Left forelimb (tissue), 1 donor: ENCODE results near the gene MOB3B.

Experiments used
- DNase-seq: peaks from one replicate; pipeline ENCODE4 v3.0.0-alpha.2; 2018; ENCODE audit warnings: low spot score

Gene MOB3B

DNA sequence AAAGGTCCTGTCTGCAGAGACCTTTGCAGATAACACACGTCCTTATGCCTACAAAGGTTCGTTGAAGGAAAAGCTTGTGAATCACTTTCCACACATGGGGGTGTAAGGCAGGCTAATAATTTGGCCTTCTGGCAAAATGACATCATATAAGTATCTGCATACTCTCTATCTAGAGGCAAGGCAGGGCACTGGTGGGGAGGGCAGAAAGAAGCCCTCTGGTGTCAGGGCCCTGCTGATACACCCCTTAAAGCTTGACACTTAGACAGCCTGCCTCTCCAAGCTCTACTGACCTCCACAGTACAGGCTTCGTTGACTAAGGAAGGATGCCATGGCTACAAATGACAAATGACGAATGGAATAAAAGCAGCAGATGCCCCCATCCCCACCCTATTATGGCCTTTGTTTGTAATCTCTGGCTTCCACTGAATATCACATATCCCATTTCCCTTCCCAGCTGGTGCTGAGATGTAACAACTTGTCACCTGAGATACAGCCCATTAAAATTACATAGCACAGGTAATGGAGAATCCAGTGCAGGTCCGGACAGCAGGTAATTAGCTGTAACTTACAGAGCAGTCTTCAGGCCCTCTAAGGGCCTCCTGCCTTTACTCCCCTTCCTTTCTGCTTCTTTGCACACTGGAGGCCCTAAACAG is 82.5 kb downstream of the MOB3B start:
- no peak for DNase-seq

DNA sequence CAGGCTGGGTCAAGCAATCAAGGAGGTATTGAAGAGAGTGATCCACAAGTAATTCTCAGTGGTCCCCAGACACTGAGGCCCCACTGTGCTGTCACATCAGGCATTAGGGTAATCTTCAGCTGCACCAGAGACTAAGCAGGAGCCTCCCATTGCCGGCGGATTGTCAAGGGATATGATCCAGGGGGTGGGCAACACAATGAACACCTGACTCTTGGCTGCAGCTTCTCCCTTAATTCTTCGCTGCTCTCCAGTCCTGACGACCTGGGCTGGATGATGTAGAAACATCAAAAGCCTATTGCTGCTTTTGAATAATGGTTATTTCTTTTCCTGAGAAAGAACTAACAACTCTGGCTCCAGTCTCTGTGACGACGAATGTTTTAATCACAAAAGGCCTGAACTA is 83.9 kb downstream of the MOB3B start:
- no peak for DNase-seq

DNA sequence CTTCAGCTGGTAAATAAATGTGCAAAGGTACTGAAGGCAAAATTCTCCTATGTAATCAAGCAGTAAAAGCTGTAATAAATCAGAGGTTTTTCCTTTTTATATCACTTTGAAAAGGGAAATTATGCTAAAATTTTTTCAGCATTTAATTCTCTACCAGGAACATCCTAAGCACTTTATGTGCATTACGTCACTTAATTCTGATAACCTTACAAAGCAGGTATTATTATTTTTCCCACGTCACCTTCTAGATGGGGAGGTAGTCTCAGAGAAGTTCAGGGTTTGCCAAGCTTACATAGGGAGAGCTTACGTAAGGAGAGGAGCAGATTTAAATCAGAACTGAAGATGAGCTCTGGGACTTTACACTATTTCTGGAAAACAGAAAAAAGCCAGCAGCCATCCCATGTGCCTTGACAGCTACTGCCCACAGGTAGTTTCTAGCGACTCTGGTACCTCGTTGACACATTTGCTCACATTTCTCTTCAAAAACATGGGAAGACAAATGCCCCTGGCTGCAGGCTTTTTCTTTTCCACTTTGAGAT is 84.5 kb downstream of the MOB3B start:
- DNase-seq: no peak

DNA sequence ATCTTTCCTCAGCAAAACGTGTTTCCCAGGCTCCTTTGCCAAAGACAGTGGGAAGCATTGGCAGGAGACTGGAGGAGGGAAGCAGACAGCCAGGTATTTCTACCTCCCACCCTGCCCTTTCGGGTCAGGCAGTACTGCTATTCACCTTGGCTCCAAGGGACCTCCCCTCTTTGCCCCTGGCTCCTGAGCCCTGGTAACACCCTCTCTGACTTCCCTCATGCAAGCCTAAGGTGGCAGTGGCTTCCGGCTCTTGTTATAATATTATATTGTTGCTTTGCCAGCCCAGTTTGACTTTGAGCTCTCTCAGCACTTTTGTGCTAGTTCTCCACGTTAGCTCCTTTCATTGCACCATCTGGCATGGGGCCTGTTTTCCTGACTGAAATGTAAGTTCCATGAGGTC is 87.2 kb downstream of the MOB3B start:
- no peak for DNase-seq

DNA sequence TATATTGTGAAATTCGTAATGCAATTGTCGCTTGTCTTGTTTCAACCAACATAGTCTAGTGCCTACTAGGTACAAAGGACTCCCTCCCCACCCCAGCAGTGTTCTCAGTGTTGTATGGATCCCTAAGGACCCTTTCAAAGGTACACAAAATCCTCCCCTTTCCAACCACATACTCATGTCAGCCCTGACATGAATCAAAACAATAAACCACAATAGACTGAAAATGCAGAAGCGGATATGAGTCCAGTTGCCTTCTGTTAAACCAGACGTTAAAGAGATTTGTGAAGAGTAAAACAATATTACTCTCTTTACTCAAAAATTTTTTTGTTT is 87.9 kb downstream of the MOB3B start:
- no peak for DNase-seq

DNA sequence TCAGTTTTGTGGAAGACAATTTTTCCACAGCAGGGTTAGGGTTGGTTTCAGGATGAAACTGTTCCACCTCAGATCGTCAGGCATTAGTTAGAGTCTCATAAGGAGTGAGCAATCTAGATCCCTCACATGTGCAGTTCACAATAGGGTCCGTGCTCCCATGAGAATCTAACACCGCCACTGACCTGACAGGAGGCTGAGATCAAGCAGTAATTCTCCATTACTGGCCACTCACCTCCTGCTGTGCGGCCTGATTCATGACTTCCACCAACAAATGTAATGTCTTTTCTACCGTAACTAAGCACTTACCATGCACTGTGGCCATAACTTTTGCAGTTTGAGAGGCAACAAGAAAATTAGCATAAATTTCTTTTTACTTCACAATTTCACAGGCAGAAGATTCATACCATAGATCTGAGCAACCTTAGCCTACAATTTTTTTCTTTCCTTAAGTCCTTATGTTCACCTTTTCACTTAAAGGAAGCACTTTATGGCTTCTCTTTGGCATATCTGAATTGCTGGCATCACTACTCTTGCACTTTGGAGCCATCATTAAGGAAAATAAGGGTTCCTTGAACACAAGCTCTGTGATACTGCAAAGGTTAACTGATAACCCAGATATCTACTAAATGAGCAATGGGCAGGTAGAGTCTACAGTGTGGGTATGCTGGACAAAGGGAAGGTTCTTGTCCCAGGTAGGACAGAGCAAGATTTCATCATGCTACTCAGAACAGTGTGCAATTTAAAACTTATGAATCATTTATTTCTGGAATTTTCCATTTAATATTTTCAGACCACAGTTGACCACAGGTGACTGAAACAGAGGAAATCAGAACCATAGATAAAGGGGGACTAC is 88.5 kb downstream of the MOB3B start:
- no peak for DNase-seq

DNA sequence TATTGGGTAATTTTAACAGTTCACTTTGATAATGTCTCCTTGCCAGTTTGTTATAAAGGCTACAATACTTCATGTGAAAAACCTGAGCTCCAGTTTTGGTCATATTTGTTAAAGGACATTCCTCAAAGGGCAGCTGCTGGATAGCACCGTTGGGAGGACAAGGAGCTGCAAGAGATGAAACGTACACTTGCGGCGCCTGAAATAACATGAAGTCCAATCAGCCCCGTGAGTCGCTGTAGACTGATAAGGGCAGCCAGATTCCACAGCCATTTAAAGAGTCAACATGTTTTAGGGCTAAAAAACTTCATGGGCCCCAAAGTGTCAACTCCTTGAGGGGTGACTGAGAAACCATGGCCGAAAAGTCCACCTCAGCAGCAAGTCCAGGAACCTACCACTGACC is 91.1 kb downstream of the MOB3B start:
- no peak for DNase-seq

DNA sequence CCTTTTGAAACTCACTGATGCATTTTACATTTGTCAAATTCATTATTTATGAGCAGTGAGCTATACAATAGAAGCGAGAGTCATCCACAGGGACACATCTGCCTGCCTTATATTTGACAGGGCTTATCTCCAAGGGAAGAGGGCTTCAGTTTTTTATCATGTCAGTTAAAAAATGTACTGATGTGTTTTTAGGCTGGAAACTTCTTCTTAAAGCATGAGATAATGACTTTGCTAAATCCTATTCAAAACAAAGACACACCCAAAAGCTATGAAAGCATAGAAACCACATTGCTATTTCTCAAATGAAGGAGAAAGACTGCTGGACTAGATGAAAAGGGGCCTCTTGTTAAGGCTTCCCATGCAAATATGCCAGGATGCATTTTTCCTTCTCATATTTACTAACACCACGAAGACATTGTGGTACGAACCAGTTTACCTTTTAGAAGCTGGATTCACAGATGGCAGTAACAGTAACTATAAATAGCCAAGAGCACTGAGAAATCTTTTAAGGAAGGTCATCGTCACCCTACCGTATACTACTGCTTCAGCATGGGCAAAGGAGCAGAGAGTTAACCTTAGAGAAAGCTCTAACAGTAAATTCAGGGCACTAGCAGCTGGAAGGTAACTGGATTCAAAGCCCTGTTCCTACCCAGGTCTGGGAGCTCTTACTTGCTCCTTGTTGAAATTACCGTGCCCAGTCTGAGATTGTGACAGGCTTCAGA is 91.8 kb downstream of the MOB3B start:
- no peak for DNase-seq

DNA sequence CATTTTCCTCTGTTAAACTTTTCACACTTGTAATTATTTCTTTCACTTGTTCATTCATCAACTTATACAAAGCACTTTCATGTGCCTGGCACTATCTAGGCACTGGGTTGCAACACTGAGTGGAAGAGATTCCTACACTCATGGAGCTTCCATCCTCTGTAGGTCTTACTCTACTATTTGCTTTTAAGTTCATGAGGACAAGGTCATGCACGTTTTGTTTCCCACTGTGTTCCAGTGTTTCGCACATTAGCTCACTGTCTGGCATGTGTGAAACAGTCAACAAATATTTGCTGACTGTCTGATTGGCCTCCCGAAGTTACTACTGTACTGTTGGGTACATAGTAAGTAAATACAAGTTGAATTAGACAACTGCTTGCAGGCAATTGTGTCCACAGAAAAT is 93.4 kb downstream of the MOB3B start:
- DNase-seq: no peak

DNA sequence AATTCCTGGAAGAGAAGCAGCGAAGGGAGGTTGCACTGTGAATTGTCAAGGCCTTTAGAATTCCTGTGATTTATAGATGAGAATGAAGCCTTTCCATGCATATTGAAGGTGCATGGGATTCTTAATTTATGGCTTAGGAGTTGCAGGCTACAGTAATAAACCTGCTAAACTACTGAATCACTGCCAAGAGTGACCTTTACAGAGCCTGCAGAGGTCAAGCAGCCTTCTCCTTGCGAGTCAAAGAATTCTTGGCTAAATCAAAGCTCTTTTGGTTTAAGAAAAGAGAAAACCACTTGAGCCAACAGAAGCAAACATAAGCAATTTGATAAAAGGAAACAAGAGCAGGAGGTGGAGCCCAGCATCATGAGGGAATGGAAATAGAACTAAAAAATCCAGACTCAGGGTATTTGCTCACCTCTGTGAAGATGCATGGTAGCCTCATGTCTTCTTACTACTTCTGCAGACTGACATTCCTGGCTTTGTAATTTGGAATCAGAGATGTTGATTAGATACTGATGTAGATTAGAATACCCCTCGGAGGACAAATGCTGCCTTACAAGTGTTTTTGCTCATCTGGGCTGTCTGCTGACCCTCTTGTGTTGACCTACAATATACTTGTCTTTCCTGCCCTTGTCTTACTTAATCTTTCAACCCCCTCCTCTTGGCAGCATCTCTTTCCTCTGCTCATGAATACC is 95.8 kb downstream of the MOB3B start:
- DNase-seq: no peak

DNA sequence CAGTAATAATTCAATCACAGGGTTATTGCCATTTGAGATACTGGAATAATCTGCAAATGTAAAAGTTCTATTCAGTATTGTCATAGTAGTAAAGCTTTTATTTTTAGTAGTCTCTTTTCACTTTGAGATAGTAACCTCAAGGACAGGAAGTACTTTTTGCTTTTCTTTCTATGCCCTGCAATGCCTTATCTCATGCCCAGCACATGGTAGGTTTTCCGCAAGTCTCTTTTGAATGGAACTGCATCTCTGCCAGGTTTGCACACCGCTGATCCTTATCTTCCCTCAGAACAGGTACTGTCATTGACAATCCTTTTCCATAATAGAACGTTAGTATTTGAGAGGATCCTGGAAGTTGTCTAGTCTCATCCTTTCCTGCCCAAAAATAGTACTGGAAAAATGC is 97.3 kb downstream of the MOB3B start:
- no peak for DNase-seq

DNA sequence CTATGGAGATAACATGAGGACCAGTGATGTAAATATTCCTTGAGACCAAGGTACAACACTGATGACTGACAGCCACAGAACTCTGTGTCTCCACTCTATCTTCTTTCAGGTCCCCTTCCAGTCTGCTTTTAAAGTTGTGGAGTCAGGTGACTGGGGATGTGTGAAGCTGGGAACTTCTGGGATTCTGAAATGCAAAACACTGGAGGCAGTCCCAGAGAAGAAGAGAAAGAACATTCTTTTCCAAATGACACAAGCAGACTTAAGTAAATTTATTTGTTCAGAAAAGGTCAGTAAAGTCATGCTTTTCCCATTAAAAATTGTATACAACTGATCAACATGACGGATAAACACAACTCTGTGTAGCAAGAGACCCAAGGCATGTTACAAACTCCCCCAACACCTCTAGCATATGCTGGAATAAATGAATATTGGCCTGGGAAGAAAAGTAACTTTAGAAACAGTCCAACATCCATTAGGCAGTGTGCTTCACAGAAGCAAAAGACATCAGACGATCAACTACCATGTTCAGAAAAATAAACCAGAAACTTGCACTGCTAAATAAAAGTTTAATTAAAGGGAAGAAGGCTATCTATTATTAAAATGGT is 98.0 kb downstream of the MOB3B start:
- DNase-seq: no peak

DNA sequence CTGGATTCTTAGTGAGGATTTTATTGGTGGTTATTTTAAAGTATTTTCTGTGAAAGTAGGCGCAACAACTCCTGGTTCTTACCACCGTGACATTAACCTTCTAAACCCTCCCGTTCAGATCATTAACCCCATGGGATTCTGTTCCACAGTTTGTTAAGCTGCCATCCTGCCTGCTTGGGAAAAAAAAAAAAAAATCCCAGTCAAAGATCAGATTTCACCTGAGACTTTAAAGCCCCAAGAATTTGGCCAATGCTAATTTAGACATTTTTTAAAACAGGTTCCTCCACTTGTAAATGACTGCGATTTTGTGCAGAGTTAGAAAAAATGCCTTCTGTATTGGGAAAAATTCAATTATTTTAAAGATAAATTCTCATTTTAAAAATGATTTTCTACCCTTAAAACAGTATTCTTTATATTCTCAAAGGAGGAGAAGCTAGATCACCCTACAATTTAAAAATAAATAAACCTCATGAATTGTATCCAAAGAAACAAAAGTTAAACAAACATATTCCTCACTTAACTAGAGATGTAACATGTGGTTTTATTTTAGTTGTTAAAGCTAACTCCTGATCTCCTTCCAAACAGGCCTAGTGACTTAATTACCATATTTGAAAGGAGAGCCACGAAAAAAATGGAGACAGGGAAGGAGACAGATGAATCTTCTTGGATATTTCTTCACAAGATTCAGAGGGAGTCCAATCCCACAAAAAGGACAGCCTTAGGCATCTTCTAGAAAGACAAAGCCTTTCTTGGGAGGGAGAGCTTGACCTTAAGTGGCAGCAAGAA is 98.7 kb downstream of the MOB3B start:
- DNase-seq: no peak

DNA sequence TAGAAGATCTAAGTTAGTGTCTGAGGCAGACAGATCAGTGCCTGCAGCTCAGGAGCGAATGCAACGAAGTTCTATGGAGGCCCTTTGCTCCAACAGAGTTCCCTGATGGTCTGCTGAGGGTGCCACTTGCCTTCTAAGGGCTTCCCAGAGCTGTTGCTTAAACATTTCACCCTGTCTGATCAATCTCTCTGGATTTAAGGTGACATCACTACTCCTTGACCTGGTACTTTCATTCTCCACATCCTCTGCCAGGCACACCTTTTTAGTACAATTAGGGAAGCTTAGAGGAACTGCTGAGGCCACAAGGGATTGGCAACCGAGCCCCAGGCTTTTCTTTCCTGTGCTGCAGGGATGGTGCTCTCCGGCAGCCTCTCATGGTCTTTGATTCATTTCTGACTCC is 99.7 kb downstream of the MOB3B start:
- no peak for DNase-seq

DNA sequence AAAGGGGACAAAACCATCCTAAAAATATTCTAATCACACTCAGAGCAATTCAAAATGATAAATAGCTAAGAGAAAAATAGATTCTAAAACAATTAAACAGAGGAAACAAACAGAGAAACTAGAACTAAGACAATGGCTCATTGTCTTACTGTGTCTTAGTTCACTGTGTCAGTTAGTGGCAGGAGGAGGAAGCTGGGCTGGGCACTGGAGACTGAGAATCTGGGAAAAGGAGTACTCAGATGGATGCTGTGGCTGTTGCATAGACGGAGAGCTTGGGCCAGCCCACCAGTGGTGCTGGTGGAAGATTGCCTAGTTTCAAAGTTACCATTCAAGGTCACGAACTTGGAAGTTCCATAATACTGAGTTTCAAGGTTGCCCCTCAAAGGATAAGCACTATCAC is 100.2 kb downstream of the MOB3B start:
- DNase-seq: no peak

DNA sequence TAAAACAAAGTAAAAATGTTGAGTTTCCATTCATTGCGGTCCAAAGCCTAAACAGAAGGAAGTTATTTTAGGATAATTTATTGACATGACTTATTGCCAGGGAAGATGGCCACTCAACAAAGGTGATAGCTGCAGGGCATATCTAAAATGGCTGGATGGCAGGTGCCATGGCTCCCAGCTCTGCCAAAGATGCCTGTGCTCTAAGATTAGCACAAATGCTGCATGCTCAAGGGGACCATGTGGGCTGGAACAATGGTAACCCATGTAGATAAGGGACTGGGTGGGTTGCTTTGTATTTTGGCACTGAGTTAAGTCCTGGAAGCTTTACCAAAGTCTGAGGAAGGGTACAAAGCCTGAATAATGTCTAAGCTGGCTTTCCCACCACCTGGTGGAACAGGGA is 101.1 kb downstream of the MOB3B start:
- no peak for DNase-seq

DNA sequence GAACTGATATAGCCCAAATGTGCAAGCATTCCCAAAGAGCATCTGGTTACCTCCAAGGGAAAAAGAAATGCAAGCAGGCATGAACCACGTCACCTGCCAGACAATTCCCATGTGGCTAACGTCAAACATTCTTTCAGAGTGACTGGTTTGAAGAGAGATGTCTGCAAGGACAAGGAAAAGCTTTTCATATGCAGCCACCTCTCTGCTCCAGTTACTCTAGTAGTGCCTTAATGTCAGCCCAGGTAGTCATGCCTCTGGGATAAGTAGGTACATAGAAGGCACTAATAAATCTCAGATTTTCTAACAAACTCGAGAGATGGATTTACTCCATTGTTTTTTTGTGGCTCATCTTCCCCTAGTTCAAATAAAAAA is 102.4 kb downstream of the MOB3B start:
- no peak for DNase-seq

DNA sequence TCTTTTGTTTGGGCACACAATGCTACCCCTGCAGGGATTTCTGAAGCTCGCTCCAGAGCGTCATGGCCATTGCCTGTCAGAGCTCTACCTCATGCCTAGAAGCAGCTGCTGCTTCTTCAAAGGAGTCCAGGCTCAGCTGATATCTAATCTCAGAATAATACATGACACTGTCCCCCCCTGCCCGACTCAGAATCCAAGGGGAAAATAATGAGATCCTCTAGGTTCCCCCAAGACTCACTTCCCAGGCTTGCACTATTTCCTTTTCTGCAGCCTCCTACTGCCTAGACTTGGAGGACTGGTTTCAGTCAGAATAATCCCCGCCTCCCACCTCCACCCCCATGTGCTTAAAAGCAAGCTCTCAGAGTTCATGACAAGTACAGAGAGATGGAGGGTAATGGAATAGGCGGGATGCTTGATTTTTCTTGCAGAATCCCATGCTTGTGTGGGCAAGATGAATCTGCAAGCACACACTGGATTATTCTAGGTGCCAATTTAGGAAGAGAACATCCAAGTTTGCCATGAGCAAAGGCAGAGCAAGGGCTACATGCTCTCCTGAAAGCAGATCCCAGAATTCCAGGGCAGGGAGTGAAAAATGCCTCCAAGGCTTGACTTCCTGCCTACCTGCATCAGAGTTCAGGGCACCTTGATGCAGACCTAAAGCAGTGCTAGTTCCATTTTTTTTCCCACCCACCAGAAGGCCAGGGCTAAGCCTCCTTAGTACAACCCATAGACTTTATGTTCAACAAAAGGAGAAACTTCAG is 102.9 kb downstream of the MOB3B start:
- DNase-seq: no peak

DNA sequence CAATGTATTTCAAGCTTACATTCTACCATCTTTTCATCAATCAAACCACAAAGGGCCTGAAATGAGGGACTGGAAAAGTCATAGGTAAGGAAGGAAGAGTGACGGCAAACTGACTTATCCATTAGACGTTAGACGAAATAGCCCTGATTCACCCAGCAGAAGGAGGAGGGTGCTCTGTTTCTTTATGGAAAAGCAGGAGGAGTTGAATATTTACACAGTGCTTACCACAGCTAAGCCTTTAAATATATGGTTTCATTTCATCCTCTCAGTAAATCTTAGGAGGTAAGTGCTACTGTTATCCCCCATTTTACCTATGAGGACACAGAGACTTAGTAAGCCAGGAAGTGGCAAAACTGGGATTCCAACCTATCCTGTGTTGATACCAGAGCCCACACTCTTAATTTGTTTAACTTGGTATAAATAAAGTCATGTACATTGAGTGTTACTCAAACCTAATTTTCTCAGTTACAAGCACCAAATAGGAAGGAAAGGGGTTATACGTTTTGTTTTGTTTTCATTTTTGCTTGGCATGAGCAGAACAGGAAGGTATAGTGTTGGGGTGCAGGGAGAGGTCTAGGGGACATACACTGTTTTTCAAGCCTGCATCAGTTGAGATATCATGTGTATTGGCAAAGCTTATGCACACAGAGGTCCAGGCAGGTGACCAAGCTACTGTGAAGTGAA is 103.6 kb downstream of the MOB3B start:
- no peak for DNase-seq
